HS-27A (cell line): ENCODE measurements around the gene CT47B1.
"Not testable (repeated sequence)": the region's sequence is repeated elsewhere in the genome, so short reads cannot be mapped to it uniquely, and the experiment has no call there.

ENCODE experiments used
- DNase-seq: peaks from one replicate; pipeline ENCODE4 v3.0.0-alpha.2; 2012; ENCODE audit warnings: low read depth, missing footprints

CT47B1 gene

GRCh38 chrX:120875766-120876165, at the start of gene CT47B1:
Gene CT47B1 (minus strand): TSS chrX:120875866. CDS start chrX:120875670, 196 bp downstream.
- not testable (repeated sequence) for DNase-seq

- no peak for DNase-seq
Measured at GRCh38 chrX:120874678-120875557, 748 bp downstream of the CT47B1 start.

GRCh38 chrX:120857240-120857639, 18.4 kb downstream of the CT47B1 start:
- DNase-seq: no peak

- DNase-seq: no peak
Measured at GRCh38 chrX:120840827-120841226, 34.8 kb downstream of the CT47B1 start.

GRCh38 chrX:120839491-120839890, 36.2 kb downstream of the CT47B1 start:
- DNase-seq: no peak

- not testable (repeated sequence) for DNase-seq
Measured at GRCh38 chrX:120827213-120827612, 48.5 kb downstream of the CT47B1 start.

- DNase-seq: no peak
Measured at GRCh38 chrX:120825146-120825545, 50.5 kb downstream of the CT47B1 start.

GRCh38 chrX:120824021-120824420, 51.6 kb downstream of the CT47B1 start:
- no peak for DNase-seq

- DNase-seq: no peak
Measured at GRCh38 chrX:120823556-120823955, 52.1 kb downstream of the CT47B1 start.
